K562 (cell line): ENCODE measurements around the gene ITPKB. TPM values are rescaled to one million over a fixed set of nuclear protein-coding genes. Genes with fewer than 3 reads are reported as not detected.

ENCODE experiments used
- ATAC-seq: fragments of 200-7000 bp; cut with Tn5 transposase; 3 replicates; pipeline ENCODE4 v1.9.1; 2020; ENCODE audit warnings: moderate library complexity
- BruUV-seq: library from RNA; stranded (reverse); fragments of 400-500 nt; replicated peaks from 2 replicates; lab custom pipeline; 2021; lab: Mats Ljungman, UMichigan
- CTCF ChIA-PET: fragments of 300-600 bp; formaldehyde crosslinking; extraction: SDS; loops from one replicate; lab custom pipeline; 2021; ENCODE audit warnings: low intra/inter-chr PET ratio; lab: Yijun Ruan, JAX
- POLR2A ChIA-PET: fragments of 300-600, 350-650 bp; sonication (Branson Sonifier 250); formaldehyde crosslinking; extraction: SDS; loops from one replicate; lab custom pipeline; 2021; ENCODE audit warnings: antibody characterized with exemption, inconsistent platforms; lab: Yijun Ruan, JAX
- DNase-seq, 4 experiments: peaks; one replicate each; pipeline versions ENCODE4 v3.0.0 to v3.0.0-alpha.2; 2011 to 2018; ENCODE audit warnings: low spot score in 3 of 4, mixed read lengths in 3 of 4; ENCODE audit errors: extremely low read depth in 1 of 4
- FAIRE-seq: peaks from 2 replicates; lab custom pipeline; 2011; peaks lifted over from hg19 to GRCh38; lab: Jason Lieb, UNC
- H2AFZ ChIP-seq: 2 replicates; pipeline ENCODE4 v1.6.0; 2011; ENCODE audit warnings: low read depth, low read length, control low read depth, inconsistent platforms
- H3K27ac ChIP-seq: fragments of 200-600 bp; 3 replicates; pipeline ENCODE4 v1.8.0; 2011; ENCODE audit warnings: low read depth, mild to moderate bottlenecking, control low read depth, inconsistent platforms, low read length, moderate library complexity, mixed read lengths; ENCODE audit errors: extremely low read depth
- H3K27me3 ChIP-seq, 2 experiments: fragments of 300-600 bp in 1 of 2; 2 replicates in 1 of 2; 3 replicates in 1 of 2; pipeline versions ENCODE4 v1.6.0 to v1.8.0; 2011; ENCODE audit warnings: inconsistent platforms in 2 of 2, low read length in 2 of 2, mild to moderate bottlenecking in 1 of 2, mixed read lengths in 1 of 2, moderate library complexity in 1 of 2; ENCODE audit not compliant: control insufficient read depth in 2 of 2, insufficient read depth in 2 of 2
- H3K36me3 ChIP-seq: fragments of 300-600 bp; 3 replicates; pipeline ENCODE4 v1.8.0; 2011; ENCODE audit warnings: mild to moderate bottlenecking, low read length, inconsistent platforms; ENCODE audit not compliant: control insufficient read depth, insufficient read depth
- H3K4me1 ChIP-seq, 2 experiments: fragments of 200-600 bp in 1 of 2; replicated peaks in 1 of 2; 2 replicates in 1 of 2; 3 replicates in 1 of 2; pipeline versions ENCODE4 v1.5.1 to v1.8.0; 2011; ENCODE audit warnings: inconsistent platforms in 2 of 2, low read length in 2 of 2, mild to moderate bottlenecking in 1 of 2, mixed read lengths in 1 of 2, moderate library complexity in 1 of 2; ENCODE audit not compliant: control insufficient read depth in 2 of 2, insufficient read depth in 2 of 2
- H3K4me2 ChIP-seq: 2 replicates; pipeline ENCODE4 v1.6.1; 2011; ENCODE audit warnings: low read length, control low read depth, inconsistent platforms, mixed read lengths; ENCODE audit not compliant: insufficient read depth
- H3K4me3 ChIP-seq: fragments of 200-600 bp; sonication (generic), shearing (Covaris generic); 2 replicates; pipeline ENCODE4 v1.5.1; 2016; ENCODE audit warnings: control low read depth, inconsistent platforms
- H3K79me2 ChIP-seq: fragments of 200-600 bp; 3 replicates; pipeline ENCODE4 v1.8.0; 2011; ENCODE audit warnings: low read length, inconsistent platforms; ENCODE audit not compliant: control insufficient read depth, insufficient read depth
- H3K9ac ChIP-seq, 2 experiments: 2 replicates each; pipeline versions ENCODE4 v1.6.0 to v1.6.1; 2011; ENCODE audit warnings: low read depth in 2 of 2, low read length in 2 of 2, control low read depth in 1 of 2, inconsistent platforms in 1 of 2, mild to moderate bottlenecking in 1 of 2, mixed read lengths in 1 of 2; ENCODE audit not compliant: insufficient read depth in 1 of 2
- H3K9me1 ChIP-seq: one replicate; pipeline ENCODE4 v1.6.0; 2011; ENCODE audit warnings: inconsistent platforms, mild to moderate bottlenecking, low read length, moderate library complexity; ENCODE audit not compliant: control insufficient read depth, insufficient read depth
- H3K9me3 ChIP-seq: replicated peaks from 2 replicates; pipeline ENCODE4 v1.5.1; 2011; ENCODE audit warnings: low read depth, low read length, inconsistent platforms; ENCODE audit not compliant: control insufficient read depth, insufficient read depth
- H4K20me1 ChIP-seq: replicated peaks from 2 replicates; pipeline ENCODE4 v1.6.1; 2011; ENCODE audit warnings: low read length, inconsistent platforms, mixed read lengths; ENCODE audit not compliant: control insufficient read depth, insufficient read depth
- FOXK2 ChIP-seq, 2 experiments: fragments of 450-650 bp; IDR thresholded peaks in 1 of 2; conservative IDR thresholded peaks in 1 of 2; 2 replicates each; pipeline ENCODE4 v1.6.1; 2016; ENCODE audit warnings: low read depth in 2 of 2, mild to moderate bottlenecking in 1 of 2
- HDAC1 ChIP-seq, 2 experiments: fragments of 450-650 bp; IDR thresholded peaks; 2 replicates each; pipeline ENCODE4 v1.6.1; 2016 to 2017; ENCODE audit warnings: inconsistent platforms in 1 of 2, mild to moderate bottlenecking in 1 of 2, moderate library complexity in 1 of 2
- HDAC2 ChIP-seq: fragments of 450-650 bp; IDR thresholded peaks from 2 replicates; pipeline ENCODE4 v1.6.1; 2016; ENCODE audit warnings: mild to moderate bottlenecking
- KDM5B ChIP-seq: fragments of 200-600 bp; sonication (generic); IDR thresholded peaks from 2 replicates; pipeline ENCODE4 v1.6.1; 2012; ENCODE audit warnings: low read depth, mild to moderate bottlenecking, moderate library complexity, low read length, control low read depth, inconsistent platforms; ENCODE audit not compliant: insufficient replicate concordance
- MAFF ChIP-seq: IDR thresholded peaks from 2 replicates; pipeline ENCODE4 v1.6.1; 2012; ENCODE audit warnings: low read length, improper control_type of control experiment
- NEUROD1 ChIP-seq: fragments of 150-350 bp; IDR thresholded peaks from 2 replicates; pipeline ENCODE4 v1.6.1; 2014; ENCODE audit warnings: borderline replicate concordance, low read length, low read depth; ENCODE audit not compliant: partially characterized antibody
- SMAD4 ChIP-seq: fragments of 250-450 bp; sonication (Bioruptor Pico); conservative IDR thresholded peaks from 2 replicates; pipeline ENCODE4 v1.8.0; 2021; ENCODE audit warnings: inconsistent platforms, mild to moderate bottlenecking, moderate library complexity
- TAL1 ChIP-seq: fragments of 450-650 bp; IDR thresholded peaks from 2 replicates; pipeline ENCODE4 v1.6.1; 2016; ENCODE audit warnings: mild to moderate bottlenecking
- XRCC3 ChIP-seq: fragments of 450-650 bp; IDR thresholded peaks from 2 replicates; pipeline ENCODE4 v1.6.1; 2017; ENCODE audit warnings: mild to moderate bottlenecking, moderate library complexity
- ZFP30 ChIP-seq: fragments of 250-450 bp; sonication (Bioruptor Pico); IDR thresholded peaks from 2 replicates; pipeline ENCODE4 v1.8.0; 2022; ENCODE audit warnings: moderate library complexity, mild to moderate bottlenecking, inconsistent platforms, borderline replicate concordance
- ZNF184 ChIP-seq: sonication (generic); formaldehyde crosslinking; IDR thresholded peaks from 2 replicates; pipeline ENCODE4 v1.5.0; 2020; ENCODE audit warnings: missing genetic modification reagents
- WGBS: fragments of 100-300 bp; shearing (Covaris generic); methylation state at CpG from one replicate; pipeline ENCODE4 v1.1.6; 2016; ENCODE audit warnings: low coverage, mixed read lengths; ENCODE audit not compliant: insufficient coverage; ENCODE audit errors: missing lambda C conversion rate; 5-methylcytosine and 5-hydroxymethylcytosine counted together
- in situ Hi-C: fragments of 300-500 bp; cut with MboI; formaldehyde crosslinking; loops from 4 replicates; pipeline ENCODE4 v1.15.0; 2018; ENCODE audit warnings: inconsistent platforms, mixed read lengths
- intact Hi-C: fragments of 100-400 bp; cut with micrococcal nuclease; formaldehyde crosslinking; loops from 2 replicates; pipeline ENCODE4 v1.14.2; 2022
- polyA plus RNA-seq, 8 experiments: library from polyadenylated mRNA; depleted of rRNA in 4 of 8; stranded (reverse) in 5 of 8; unstranded in 3 of 8; fragments of >200 nt; fragmentation: Nextera tagmentation in 2 of 8; fragmentation: Illumina TruSeq in 1 of 8; extraction: Ambion mirVana in 2 of 8; extraction: Trizol in 1 of 8; gene quantifications; 2 replicates each; pipeline versions ENCODE4 v1.2.1 to v1.2.3, GENCODE V29; 2011 to 2014; ENCODE audit warnings: inconsistent platforms in 1 of 8, missing spikeins in 1 of 8
- total RNA-seq, 7 experiments: library from RNA; depleted of rRNA in 6 of 7; stranded (reverse); fragments of >200 nt in 6 of 7; fragmentation: Illumina TruSeq in 2 of 7; extraction: Trizol in 2 of 7; gene quantifications; 2 replicates each; pipeline versions ENCODE4 v1.2.1 to v1.2.3, GENCODE V29; 2011 to 2021; ENCODE audit warnings: low replicate concordance in 1 of 7
- TF ChIP-seq, protein P1 (sequence below): fragments of 450-650 bp; formaldehyde crosslinking; IDR thresholded peaks from 2 replicates; pipeline ENCODE4 v1.4.0; 2020; ENCODE audit warnings: mild to moderate bottlenecking
- TF ChIP-seq, protein P2 (sequence below): fragments of 450-650 bp; formaldehyde crosslinking; IDR thresholded peaks from 2 replicates; pipeline ENCODE4 v1.4.0; 2020; ENCODE audit warnings: mild to moderate bottlenecking, moderate library complexity

The ITPKB gene
- total and polyA plus RNA-seq, 9 of the 15 experiments (the other 6 are each of a cell fraction or from before 2014, with no cell fraction given) = 0.01 to 0.22 TPM; not detected in 7

DNA sequence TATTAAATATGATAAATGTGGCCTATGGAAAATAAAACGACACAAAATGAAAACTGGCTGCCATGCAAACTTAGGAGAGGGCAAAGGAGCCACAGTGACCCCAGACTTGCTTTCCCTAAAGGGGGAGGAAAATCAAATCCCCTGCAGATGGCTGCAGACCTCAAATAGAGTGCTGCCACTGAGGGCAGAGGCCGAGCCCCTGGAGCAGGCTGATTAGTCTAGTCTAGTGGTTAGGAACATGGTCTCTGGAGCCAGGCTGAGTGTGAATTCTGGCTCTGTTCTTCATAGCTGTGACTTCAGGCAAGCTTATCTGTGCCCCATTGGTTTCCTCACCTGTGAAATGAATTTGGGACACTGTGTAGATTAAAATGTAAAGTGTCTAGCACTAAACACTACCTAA is 60.8 kb downstream of the ITPKB start:
- no peak overlapping the region for H3K4me3 ChIP-seq
- intact Hi-C loops = loop anchor here (5.0 kb wide), 1 partner anchor 41 kb away; no protein-coding TSS in a partner anchor
- WGBS = 3% methylated on average over 2 of the region's 2 CpGs
- no peaks in the 10 kb centered on the region for H3K36me3 ChIP-seq
- no peak overlapping the region for H3K9ac ChIP-seq
- ChIA-PET POLR2A (interaction anchor here (1.3 kb wide), 1 partner anchor 10 kb away, joined by 6 read pairs; no protein-coding TSS in a partner anchor), CTCF (no interaction called here)
- H3K9me3 ChIP-seq = no peaks in the 10 kb centered on the region
- no peaks in the 10 kb centered on the region for H4K20me1 ChIP-seq
- H2AFZ ChIP-seq = no peak overlapping the region
- in situ Hi-C loops = no loop called here
- H3K27ac ChIP-seq = no peak overlapping the region
- no peak for FAIRE-seq
- no peaks in the 10 kb centered on the region for H3K9me1 ChIP-seq
- H3K4me1 ChIP-seq = peaks cover 4 to 6% of the 10 kb centered on the region in 2 experiments; a peak in 3 of 5 replicates
- peaks cover 31 to 60% of the 10 kb centered on the region in 2 experiments for H3K27me3 ChIP-seq
- no peak for TF ChIP-seq TAL1
- TF ChIP-seq, protein P1, sequence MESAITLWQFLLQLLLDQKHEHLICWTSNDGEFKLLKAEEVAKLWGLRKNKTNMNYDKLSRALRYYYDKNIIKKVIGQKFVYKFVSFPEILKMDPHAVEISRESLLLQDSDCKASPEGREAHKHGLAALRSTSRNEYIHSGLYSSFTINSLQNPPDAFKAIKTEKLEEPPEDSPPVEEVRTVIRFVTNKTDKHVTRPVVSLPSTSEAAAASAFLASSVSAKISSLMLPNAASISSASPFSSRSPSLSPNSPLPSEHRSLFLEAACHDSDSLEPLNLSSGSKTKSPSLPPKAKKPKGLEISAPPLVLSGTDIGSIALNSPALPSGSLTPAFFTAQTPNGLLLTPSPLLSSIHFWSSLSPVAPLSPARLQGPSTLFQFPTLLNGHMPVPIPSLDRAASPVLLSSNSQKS (CRISPR knock-in tag) = no peak
- no peak for TF ChIP-seq HDAC1 (IDR thresholded peaks at IDR 0.05)
- TF ChIP-seq KDM5B = no peak
- no peak for TF ChIP-seq SMAD4 (CRISPR knock-in tag)
- no peak for TF ChIP-seq MAFF
- TF ChIP-seq XRCC3 = no peak
- TF ChIP-seq, protein P2, sequence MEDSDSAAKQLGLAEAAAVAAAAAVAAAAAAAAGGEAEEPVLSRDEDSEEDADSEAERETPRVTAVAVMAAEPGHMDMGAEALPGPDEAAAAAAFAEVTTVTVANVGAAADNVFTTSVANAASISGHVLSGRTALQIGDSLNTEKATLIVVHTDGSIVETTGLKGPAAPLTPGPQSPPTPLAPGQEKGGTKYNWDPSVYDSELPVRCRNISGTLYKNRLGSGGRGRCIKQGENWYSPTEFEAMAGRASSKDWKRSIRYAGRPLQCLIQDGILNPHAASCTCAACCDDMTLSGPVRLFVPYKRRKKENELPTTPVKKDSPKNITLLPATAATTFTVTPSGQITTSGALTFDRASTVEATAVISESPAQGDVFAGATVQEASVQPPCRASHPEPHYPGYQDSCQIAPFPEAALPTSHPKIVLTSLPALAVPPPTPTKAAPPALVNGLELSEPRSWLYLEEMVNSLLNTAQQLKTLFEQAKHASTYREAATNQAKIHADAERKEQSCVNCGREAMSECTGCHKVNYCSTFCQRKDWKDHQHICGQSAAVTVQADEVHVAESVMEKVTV (CRISPR knock-in tag) = no peak
- TF ChIP-seq HDAC2 = no peak
- TF ChIP-seq NEUROD1 = no peak
- no peak for TF ChIP-seq ZFP30
- no peak for TF ChIP-seq ZNF184
- no peak for TF ChIP-seq FOXK2 (conservative IDR thresholded peaks at IDR 0.05 in 1 of 2, IDR thresholded peaks at IDR 0.05 in 1 of 2; ENCODE audit: low read depth in 2 of 2)
- H3K4me2 ChIP-seq = no peak overlapping the region
- ATAC-seq = no peak
- no peak for DNase-seq
- BruUV-seq = no TSS peak
- H3K79me2 ChIP-seq = no peaks in the 10 kb centered on the region
